Endothelial cell (in vitro differentiated cells): ENCODE measurements around the gene AHDC1. TPM values are rescaled to one million over a fixed set of nuclear protein-coding genes. Genes with fewer than 3 reads are reported as not detected.
A peak's percentile ranks its signal among the peaks of the same experiment; 100 is the strongest.

ENCODE experiments used
- DNase-seq: peaks from one replicate; pipeline ENCODE4 v3.0.0; 2021; ENCODE audit warnings: low spot score
- H3K27ac Mint-ChIP-seq: one replicate; pipeline ENCODE4 v1.8.0; 2021; ENCODE audit warnings: mixed read lengths, inconsistent platforms; ENCODE audit not compliant: unreplicated experiment
- H3K27me3 Mint-ChIP-seq: one replicate; pipeline ENCODE4 v1.8.0; 2021; ENCODE audit warnings: mild to moderate bottlenecking, moderate library complexity, mixed read lengths, inconsistent platforms; ENCODE audit not compliant: unreplicated experiment
- H3K36me3 Mint-ChIP-seq: one replicate; pipeline ENCODE4 v1.8.0; 2021; ENCODE audit warnings: mild to moderate bottlenecking, low read depth, mixed read lengths, inconsistent platforms; ENCODE audit not compliant: unreplicated experiment
- H3K4me1 Mint-ChIP-seq: one replicate; pipeline ENCODE4 v1.8.0; 2021; ENCODE audit warnings: mild to moderate bottlenecking, mixed read lengths, inconsistent platforms; ENCODE audit not compliant: unreplicated experiment
- H3K4me3 Mint-ChIP-seq: one replicate; pipeline ENCODE4 v1.8.0; 2021; ENCODE audit warnings: mild to moderate bottlenecking, mixed read lengths, inconsistent platforms; ENCODE audit not compliant: unreplicated experiment
- H3K9me3 Mint-ChIP-seq: one replicate; pipeline ENCODE4 v1.8.0; 2021; ENCODE audit warnings: mixed read lengths, inconsistent platforms; ENCODE audit not compliant: unreplicated experiment
- total RNA-seq: library from RNA; stranded (reverse); fragmentation: NEBNext Ultra II Directional; extraction: Animal tissue kit (Norgen Biotek cat#: 25700); gene quantifications from one replicate; pipeline ENCODE4 v1.2.1, GENCODE V29; 2021; ENCODE audit not compliant: unreplicated experiment
- TF ChIP-seq, protein P1 (sequence below): fragments of 200-600 bp; sonication (generic); IDR thresholded peaks from one replicate; pipeline ENCODE4 v1.5.0; 2021; ENCODE audit warnings: antibody characterized with exemption; ENCODE audit not compliant: unreplicated experiment

AHDC1 gene
- total RNA-seq, 1 donor from 2014 or later, result 48.0 TPM

DNA sequence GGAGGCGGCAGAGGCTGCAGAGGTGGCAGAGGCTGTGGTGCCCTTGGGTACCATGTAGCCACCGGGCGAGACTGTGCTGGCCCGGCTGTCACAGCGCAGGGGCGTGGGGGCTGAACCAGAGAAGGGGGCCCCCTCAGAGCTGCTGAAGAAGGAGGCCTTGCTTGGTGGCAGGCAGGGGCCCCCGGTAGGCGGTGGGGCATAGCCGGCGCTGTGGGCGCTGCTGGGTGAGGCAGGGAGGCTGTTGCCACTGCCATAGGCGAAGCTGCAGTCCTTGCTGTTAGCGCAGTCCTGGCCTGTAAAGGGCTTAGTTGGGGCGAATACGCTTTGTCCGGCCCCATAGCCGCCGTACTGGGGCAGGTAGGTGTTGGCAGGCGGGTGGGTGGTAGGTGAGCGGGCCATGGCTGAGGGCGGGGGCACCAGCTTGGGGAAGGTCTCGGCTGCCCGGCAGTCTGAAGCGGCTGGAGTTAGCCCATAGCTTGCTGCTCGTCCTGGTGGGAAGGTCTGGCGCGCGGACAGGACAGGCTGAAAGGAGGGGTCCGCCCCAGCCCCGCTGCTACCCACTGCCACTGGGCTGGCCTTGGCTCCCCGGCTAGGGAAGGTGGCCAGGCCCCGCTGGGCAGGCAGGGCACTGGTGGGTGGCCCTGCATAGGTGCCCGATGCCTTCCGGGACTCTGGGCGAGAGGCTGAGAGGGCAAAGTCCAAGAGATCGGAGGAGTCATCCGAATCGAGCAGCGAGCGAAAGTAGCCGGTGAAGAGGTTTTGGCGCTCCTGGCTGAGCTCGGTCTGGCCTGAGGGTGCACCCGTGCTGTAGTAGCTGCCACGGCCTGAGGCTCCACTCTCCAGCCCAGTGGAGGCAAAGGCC, 54.9 kb downstream of the AHDC1 start:
- no peak for DNase-seq
- H3K4me3 Mint-ChIP-seq, result no peak overlapping the region
- peaks cover 15% of the 10 kb centered on the region for H3K4me1 Mint-ChIP-seq

DNA sequence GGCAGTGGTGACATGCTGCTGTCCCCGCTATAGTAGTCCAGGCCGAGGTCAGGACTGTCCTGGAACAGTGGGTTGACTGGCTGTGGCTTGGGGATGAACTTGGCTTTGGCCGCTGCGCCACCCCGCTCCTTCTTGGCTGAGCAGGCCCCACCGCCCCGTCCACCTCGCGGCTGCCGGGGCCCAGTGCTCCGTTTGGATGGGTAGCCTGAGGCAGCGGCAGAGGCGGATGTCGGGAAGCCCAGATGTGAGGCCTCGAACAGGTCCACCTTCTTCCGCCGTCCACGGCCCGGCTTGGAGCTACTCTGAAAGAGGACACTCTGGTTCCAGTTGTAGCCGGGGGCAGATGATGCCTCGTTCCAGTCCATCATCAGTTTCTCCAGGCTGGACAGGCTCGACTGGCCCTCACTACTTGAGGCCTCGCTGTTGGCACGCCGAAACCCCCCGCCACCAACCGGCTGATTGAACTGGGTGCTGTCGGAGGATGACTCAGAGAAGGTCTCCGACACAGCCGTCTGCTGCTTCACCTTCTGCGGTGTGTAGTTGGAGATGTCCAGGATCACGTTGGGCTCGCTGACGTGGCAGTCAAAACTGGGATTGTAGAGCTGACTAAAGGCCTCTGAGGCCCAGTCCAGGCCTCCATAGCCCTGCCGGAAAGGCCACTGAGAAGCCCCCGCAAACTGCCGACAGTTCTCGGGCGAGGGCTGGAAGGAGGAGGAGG, 55.6 kb downstream of the AHDC1 start:
- no peak for DNase-seq
- TF ChIP-seq, protein P1, sequence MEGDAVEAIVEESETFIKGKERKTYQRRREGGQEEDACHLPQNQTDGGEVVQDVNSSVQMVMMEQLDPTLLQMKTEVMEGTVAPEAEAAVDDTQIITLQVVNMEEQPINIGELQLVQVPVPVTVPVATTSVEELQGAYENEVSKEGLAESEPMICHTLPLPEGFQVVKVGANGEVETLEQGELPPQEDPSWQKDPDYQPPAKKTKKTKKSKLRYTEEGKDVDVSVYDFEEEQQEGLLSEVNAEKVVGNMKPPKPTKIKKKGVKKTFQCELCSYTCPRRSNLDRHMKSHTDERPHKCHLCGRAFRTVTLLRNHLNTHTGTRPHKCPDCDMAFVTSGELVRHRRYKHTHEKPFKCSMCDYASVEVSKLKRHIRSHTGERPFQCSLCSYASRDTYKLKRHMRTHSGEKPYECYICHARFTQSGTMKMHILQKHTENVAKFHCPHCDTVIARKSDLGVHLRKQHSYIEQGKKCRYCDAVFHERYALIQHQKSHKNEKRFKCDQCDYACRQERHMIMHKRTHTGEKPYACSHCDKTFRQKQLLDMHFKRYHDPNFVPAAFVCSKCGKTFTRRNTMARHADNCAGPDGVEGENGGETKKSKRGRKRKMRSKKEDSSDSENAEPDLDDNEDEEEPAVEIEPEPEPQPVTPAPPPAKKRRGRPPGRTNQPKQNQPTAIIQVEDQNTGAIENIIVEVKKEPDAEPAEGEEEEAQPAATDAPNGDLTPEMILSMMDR, result no peak
- Mint-ChIP-seq H3K4me3 (no peak overlapping the region), H3K36me3 (peaks cover 24% of the 10 kb centered on the region), H3K27ac (no peak overlapping the region), H3K9me3 (no peaks in the 10 kb centered on the region), H3K4me1 (peaks cover 15% of the 10 kb centered on the region), H3K27me3 (peaks cover 14% of the 10 kb centered on the region)

More for the DNA sequence above, 54.9 kb downstream of the AHDC1 start:
- TF ChIP-seq, protein P1, result no peak
- no peak overlapping the region for H3K27ac Mint-ChIP-seq
- H3K9me3 Mint-ChIP-seq, result no peaks in the 10 kb centered on the region
- peaks cover 14% of the 10 kb centered on the region for H3K27me3 Mint-ChIP-seq
- H3K36me3 Mint-ChIP-seq, result peaks cover 22% of the 10 kb centered on the region

DNA sequence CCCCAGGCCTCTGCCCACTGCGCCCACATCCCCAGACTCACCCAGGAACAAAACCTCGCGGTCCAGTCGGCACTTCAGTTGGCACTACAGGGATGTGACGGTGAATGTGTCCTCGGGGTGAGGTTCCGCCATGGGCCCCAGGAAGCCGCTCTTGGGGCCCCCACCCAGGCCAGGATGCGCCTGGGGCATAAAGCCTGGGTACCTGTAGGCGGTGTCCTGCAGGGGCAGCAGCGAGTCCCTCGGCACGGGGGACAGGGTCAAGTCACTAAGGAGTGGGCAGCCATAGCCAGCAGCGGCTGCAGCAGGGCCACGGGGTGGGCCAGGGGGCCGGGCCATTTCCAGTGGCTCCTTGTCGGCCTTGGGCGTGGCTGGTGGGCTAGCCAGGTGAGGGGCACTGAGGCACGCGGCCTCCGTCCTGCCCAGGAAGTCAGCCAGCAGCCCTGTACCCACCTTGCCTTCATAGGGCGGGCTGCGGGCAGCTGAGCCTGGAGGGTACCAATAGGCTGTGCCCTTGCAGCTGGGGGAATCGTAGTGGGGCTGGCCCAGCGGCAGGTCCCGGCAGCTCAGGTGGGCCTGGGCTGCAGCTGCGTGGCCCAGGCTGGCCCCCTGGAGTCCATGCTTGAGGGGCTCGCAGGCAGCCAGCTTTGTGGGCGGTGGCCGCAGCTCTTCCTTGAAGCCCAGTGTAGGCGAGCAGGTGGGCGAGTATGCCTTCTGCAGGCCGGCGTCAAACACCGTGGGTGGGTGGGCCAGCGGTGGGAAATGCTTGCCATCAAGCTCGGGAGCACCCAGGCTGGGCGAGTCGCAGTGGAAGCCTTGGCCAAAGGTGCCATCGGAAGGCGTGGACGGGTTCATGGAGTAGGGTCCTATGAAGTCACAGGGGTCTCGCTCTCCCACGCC, 56.5 kb downstream of the AHDC1 start:
- Mint-ChIP-seq H3K27ac (no peak overlapping the region), H3K9me3 (no peaks in the 10 kb centered on the region), H3K4me1 (peaks cover 18% of the 10 kb centered on the region), H3K4me3 (peak overlapping the region; percentile 49), H3K27me3 (peaks cover 17% of the 10 kb centered on the region), H3K36me3 (peaks cover 27% of the 10 kb centered on the region)
- TF ChIP-seq, protein P1, result peak; percentile 40
- DNase-seq, result no peak

DNA sequence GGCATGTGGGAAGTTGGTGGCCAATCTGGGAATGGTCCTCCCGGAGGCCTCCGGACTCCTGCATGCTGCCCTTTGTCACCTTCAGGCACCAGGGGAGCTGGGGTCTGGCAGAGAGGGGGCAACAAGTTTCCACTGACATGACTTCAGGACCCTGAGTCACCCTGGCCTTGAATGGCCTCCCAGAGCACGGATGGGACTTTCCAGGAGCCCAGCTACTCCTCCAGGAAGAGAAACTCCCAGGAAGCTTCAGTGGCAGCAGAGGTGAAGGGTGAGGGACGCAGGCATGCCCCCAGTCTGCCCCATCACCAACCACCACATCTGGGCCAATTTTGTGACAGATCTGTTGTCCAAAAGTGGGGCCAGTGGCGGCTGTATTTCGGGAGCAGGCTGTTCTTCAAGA, 58.1 kb downstream of the AHDC1 start:
- H3K9me3 Mint-ChIP-seq, result no peaks in the 10 kb centered on the region
- H3K4me3 Mint-ChIP-seq, result no peak overlapping the region
- no peak overlapping the region for H3K27ac Mint-ChIP-seq

More for the DNA sequence above, 58.1 kb downstream of the AHDC1 start:
- TF ChIP-seq, protein P1, result no peak
- no peak for DNase-seq
- H3K4me1 Mint-ChIP-seq, result peaks cover 19% of the 10 kb centered on the region
- H3K27me3 Mint-ChIP-seq, result peaks cover 17% of the 10 kb centered on the region
- H3K36me3 Mint-ChIP-seq, result peaks cover 27% of the 10 kb centered on the region
